ENCODE measurements around the gene LEAP2. TPM values are rescaled to one million over a fixed set of nuclear protein-coding genes. Genes with fewer than 3 reads are reported as not detected.

Gene LEAP2
- total RNA-seq, 2 experiments from 2014 or later = 0.30 to 0.31 TPM

DNA sequence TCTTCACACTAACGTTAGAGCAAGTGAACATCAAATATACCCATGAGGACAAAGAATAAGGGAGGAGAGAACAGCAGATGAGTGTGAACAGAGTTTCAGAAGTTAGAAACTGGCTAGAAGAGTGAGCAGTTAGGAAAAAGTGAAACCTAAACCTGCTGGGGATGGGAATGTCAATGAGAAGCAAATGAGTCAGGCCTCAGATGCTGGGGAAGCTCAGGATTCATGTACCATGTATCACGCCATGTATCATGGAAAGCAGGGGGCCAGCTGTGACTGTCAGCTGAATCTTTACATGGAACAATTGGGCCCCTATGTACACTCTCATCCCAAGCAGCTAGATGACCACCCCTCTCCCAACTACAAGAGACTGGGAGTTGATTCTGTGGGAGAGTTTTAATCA is 23.4 kb upstream of the LEAP2 start:
- H3K4me3 ChIP-seq (ENCODE audit: low read length) = no peak overlapping the region

DNA sequence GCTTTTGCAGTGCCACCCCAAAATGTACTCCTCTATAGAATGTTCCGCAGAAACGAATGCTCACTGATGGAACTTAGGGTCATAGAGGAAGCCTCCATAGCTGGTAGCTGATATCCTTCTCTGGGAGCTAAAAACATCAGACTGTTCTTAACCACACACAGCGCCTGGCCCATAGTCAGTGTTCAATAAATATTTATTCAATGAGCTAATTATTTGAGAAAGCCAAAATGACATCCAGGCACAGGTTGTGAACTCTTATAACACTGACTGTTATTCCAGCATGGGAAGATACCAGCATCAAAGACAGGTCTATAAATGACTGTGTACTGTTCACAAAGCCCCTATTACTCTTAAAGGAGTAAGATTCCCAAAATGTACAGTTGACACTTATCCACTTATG is 20.1 kb upstream of the LEAP2 start:
- H3K27ac ChIP-seq (ENCODE audit: low read depth in 1 of 2, low read length in 2 of 2) = no peak overlapping the region
- Mint-ChIP-seq H3K4me1 (ENCODE audit: low read depth) (no peaks in the 10 kb centered on the region), H3K9me3 (no peaks in the 10 kb centered on the region), H3K27me3 (peaks cover 9% of the 10 kb centered on the region), H3K27ac (no peak overlapping the region), H3K36me3 (ENCODE audit: low read depth) (no peaks in the 10 kb centered on the region), H3K4me3 (no peak overlapping the region)
- ATAC-seq (ENCODE audit: poor library complexity) (no peak), DNase-seq (no peak)
- ChIA-PET CTCF (interaction anchor here (1.1 to 1.4 kb wide), 2 partner anchors 8 to 34 kb away, joined by 3 to 4 read pairs; no protein-coding TSS in a partner anchor), POLR2A (no interaction called here)
- no peaks in the 10 kb centered on the region for H3K36me3 ChIP-seq (ENCODE audit: insufficient read depth, low read length)
- intact Hi-C loops (cut with DNase I, micrococcal nuclease) = no loop called here
- TF ChIP-seq, protein P1, sequence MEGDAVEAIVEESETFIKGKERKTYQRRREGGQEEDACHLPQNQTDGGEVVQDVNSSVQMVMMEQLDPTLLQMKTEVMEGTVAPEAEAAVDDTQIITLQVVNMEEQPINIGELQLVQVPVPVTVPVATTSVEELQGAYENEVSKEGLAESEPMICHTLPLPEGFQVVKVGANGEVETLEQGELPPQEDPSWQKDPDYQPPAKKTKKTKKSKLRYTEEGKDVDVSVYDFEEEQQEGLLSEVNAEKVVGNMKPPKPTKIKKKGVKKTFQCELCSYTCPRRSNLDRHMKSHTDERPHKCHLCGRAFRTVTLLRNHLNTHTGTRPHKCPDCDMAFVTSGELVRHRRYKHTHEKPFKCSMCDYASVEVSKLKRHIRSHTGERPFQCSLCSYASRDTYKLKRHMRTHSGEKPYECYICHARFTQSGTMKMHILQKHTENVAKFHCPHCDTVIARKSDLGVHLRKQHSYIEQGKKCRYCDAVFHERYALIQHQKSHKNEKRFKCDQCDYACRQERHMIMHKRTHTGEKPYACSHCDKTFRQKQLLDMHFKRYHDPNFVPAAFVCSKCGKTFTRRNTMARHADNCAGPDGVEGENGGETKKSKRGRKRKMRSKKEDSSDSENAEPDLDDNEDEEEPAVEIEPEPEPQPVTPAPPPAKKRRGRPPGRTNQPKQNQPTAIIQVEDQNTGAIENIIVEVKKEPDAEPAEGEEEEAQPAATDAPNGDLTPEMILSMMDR (IDR thresholded peaks at IDR 0.05) = no peak
- H3K4me1 ChIP-seq (ENCODE audit: insufficient read depth, low read length) = no peaks in the 10 kb centered on the region
- H3K27me3 ChIP-seq (ENCODE audit: control insufficient read depth in 1 of 2, insufficient read depth in 2 of 2, low read length in 2 of 2) = no peaks in the 10 kb centered on the region
- no peaks in the 10 kb centered on the region for H3K9me3 ChIP-seq (ENCODE audit: control insufficient read depth in 1 of 2, insufficient read depth in 1 of 2, low read length in 2 of 2)
- no peak overlapping the region for H3K4me3 ChIP-seq (ENCODE audit: low read length)

More for the DNA sequence above, 23.4 kb upstream of the LEAP2 start:
- Mint-ChIP-seq H3K4me1 (ENCODE audit: low read depth) (no peaks in the 10 kb centered on the region), H3K36me3 (ENCODE audit: low read depth) (no peaks in the 10 kb centered on the region), H3K4me3 (no peak overlapping the region), H3K9me3 (no peaks in the 10 kb centered on the region), H3K27ac (no peak overlapping the region), H3K27me3 (peaks cover 4% of the 10 kb centered on the region)
- ATAC-seq (ENCODE audit: poor library complexity) (no peak), DNase-seq (no peak)
- H3K27me3 ChIP-seq (ENCODE audit: control insufficient read depth in 1 of 2, insufficient read depth in 2 of 2, low read length in 2 of 2) = no peaks in the 10 kb centered on the region
- CTCF ChIA-PET = no interaction called here
- H3K36me3 ChIP-seq (ENCODE audit: insufficient read depth, low read length) = no peaks in the 10 kb centered on the region
- TF ChIP-seq, protein P1 (IDR thresholded peaks at IDR 0.05) = no peak
- H3K4me1 ChIP-seq (ENCODE audit: insufficient read depth, low read length) = no peaks in the 10 kb centered on the region
- intact Hi-C loops (cut with DNase I, micrococcal nuclease) = no loop called here
- H3K9me3 ChIP-seq (ENCODE audit: control insufficient read depth in 1 of 2, insufficient read depth in 1 of 2, low read length in 2 of 2) = no peaks in the 10 kb centered on the region
- POLR2A ChIA-PET = interaction anchor here (0.9 kb wide), 1 partner anchor 13 kb away, joined by 4 read pairs; no protein-coding TSS in a partner anchor
- H3K27ac ChIP-seq (ENCODE audit: low read depth in 1 of 2, low read length in 2 of 2) = no peak overlapping the region

DNA sequence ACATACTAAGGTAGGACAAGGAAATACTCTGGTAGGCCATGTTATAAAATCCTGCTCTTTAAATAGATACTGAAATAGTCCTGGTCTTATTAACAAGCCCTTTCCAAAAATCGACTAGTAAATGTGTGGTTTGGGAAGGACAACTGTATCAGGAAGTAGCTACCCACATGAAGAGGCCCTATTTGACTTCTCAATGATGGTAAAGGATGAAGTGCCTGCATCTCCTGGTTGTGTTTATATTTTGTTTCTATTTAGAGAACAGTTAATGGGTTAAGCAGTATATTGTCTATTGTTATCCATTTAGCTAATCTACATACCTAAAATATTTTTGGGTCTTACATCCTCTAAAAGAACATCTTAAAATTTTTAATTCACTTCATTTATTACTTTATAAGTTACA is 19.7 kb upstream of the LEAP2 start:
- Histone ChIP-seq H3K27ac (ENCODE audit: low read depth in 1 of 2, low read length in 2 of 2) (no peak overlapping the region), H3K9me3 (ENCODE audit: control insufficient read depth in 1 of 2, insufficient read depth in 1 of 2, low read length in 2 of 2) (no peaks in the 10 kb centered on the region), H3K4me3 (ENCODE audit: low read length) (no peak overlapping the region), H3K4me1 (ENCODE audit: insufficient read depth, low read length) (no peaks in the 10 kb centered on the region), H3K27me3 (ENCODE audit: control insufficient read depth in 1 of 2, insufficient read depth in 2 of 2, low read length in 2 of 2) (no peaks in the 10 kb centered on the region), H3K36me3 (ENCODE audit: insufficient read depth, low read length) (no peaks in the 10 kb centered on the region)
- ChIA-PET CTCF (interaction anchor here (1.1 to 1.4 kb wide), 2 partner anchors 9 to 34 kb away, joined by 3 to 4 read pairs; no protein-coding TSS in a partner anchor), POLR2A (no interaction called here)
- intact Hi-C loops (cut with DNase I, micrococcal nuclease) = no loop called here
- Mint-ChIP-seq H3K4me1 (ENCODE audit: low read depth) (no peaks in the 10 kb centered on the region), H3K9me3 (no peaks in the 10 kb centered on the region), H3K36me3 (ENCODE audit: low read depth) (no peaks in the 10 kb centered on the region), H3K27me3 (peaks cover 9% of the 10 kb centered on the region), H3K4me3 (no peak overlapping the region), H3K27ac (no peak overlapping the region)
- TF ChIP-seq, protein P1 (IDR thresholded peaks at IDR 0.05) = no peak
- DNase-seq (no peak), ATAC-seq (ENCODE audit: poor library complexity) (no peak)
